ENCODE results near the gene HOXB9.
A peak's percentile ranks its signal among the peaks of the same experiment; 100 is the strongest.

The HOXB9 gene

GRCh38 chr17:48587276-48588073 lies 38.7 kb downstream of the HOXB9 start:
- DNase-seq (ENCODE audit: low read depth in 2 of 2): no peak

DNA sequence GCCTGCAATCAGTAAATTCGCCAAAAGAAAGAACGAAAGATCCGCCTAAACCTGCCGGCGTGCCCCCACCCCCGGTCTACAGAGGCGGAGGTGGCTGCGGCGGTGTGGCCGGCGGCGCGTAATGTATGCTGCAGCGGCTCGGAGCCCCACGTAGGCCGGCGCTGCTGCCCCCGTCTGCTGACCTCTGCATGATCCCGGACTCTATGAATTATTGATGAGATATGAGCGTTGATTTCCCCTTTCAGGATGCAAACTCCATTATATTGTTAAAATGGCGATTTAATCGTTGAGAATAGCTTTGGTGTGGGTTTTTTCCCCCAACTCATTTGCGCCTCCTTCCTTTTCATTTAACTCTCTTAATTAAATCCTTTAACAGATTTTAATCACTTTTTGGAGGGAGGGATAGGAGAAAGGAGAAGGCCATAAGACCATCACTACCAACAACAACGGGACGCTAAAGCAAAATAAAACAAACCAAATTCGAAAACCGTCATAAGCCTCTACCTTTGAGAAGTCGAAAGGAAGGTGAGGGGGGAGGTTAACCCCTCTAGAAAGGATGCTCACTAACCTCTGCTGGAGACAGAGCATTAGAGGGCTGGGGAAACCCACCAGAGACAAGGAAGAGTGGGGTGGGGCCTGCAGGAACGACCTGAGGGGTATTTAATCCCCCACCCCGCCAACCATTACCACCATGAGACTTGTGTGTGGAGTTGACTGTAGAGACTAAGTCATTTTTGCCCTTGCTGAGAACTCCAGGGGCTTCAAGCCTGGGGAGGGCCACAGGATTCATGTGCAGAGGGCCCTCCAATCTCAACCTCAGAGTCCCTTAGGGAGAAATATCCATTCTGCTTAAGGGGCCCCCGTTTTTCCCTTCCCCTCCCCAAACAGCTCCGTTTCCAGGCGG lies 39.6 kb downstream of the HOXB9 start:
- no peak for DNase-seq (ENCODE audit: low read depth in 2 of 2)

DNA sequence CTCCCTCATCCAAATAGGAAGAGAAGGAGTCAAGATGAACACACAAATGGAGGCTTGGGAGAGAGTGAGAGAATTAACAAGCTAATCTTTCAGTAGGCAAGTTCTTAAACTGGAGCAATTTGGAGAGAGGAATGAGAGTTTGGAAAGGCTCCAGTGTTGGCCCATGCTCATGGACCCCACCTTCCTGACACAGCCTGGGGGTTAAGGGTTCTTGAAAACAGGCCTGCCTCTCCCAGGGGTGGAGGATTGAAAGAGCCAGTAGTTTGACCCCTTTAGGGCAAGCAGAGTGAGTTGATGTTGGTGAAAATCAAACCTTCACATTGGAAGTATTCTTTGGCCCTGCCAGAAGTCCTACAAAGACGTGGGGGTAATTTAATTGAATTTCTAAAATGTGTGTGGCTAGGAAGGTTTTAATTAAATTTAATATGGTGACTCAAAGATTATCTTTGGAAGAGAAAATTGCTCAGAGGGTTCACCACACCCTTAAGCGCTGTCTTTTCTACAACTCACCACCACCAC lies 41.9 kb downstream of the HOXB9 start:
- DNase-seq (ENCODE audit: low read depth in 2 of 2): no peak

GRCh38 chr17:48583708-48584222 lies 42.4 kb downstream of the HOXB9 start:
- DNase-seq (ENCODE audit: low read depth in 2 of 2): no peak

DNA sequence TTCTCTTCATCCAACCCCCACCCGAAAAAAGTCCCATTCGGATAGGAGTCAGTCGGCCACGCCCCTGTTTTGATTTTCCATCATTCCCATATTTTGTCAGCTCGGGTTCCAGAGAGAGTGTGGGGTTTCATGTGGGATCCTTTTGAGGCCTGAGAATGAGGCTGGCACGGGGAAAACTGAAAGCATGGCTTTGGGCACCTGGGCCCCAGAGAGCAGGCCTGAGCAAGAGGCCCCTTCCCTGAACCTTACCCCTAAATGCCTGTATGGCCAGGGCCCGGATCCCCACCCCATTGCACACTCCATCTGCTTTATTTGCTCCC lies 43.4 kb downstream of the HOXB9 start:
- no peak for DNase-seq (ENCODE audit: low read depth in 2 of 2)

DNA sequence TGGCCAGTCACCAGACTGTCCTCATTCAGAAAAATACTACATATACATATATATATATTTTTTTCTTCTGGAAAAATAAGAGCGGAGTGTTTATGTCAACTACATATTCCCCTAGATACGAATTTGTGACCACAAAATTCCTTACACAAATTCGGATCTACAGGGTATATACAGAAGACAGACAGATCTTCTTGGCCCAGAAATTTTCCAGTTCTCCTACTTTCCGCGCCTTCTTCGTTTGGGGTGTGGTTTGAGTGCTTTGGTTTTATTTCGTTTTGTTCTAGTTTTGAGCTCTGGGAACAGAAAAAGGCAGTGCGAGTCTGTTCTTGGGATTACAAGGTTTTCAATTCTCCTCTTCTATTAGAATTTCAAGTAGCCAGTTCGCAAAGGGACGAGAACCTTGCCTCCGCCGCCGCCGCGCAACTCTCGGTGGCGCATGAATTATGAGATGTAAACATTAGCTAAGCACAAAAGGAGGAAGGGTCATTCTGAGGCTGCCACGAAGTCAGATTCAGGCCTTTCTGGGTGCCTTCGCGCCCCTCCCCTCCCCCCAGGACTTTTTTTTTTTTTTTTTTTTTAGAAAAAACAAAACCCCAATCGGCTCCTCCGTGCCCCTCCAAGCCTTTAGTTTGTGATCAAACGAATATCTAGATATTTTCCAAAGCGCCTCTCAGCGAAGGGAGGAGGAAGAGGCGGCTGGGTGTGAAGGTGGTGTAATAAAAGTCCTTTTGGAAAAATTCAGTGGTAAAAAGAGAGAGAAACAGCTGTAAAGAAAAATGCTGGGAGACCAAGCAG lies 46.2 kb downstream of the HOXB9 start:
- DNase-seq (ENCODE audit: low read depth in 2 of 2): no peak

GRCh38 chr17:48579471-48579759 lies 46.7 kb downstream of the HOXB9 start:
- DNase-seq (ENCODE audit: low read depth in 2 of 2): no peak

- DNase-seq (ENCODE audit: low read depth in 2 of 2): no peak
Observed at GRCh38 chr17:48578616-48579470, 47.3 kb downstream of the HOXB9 start.

DNA sequence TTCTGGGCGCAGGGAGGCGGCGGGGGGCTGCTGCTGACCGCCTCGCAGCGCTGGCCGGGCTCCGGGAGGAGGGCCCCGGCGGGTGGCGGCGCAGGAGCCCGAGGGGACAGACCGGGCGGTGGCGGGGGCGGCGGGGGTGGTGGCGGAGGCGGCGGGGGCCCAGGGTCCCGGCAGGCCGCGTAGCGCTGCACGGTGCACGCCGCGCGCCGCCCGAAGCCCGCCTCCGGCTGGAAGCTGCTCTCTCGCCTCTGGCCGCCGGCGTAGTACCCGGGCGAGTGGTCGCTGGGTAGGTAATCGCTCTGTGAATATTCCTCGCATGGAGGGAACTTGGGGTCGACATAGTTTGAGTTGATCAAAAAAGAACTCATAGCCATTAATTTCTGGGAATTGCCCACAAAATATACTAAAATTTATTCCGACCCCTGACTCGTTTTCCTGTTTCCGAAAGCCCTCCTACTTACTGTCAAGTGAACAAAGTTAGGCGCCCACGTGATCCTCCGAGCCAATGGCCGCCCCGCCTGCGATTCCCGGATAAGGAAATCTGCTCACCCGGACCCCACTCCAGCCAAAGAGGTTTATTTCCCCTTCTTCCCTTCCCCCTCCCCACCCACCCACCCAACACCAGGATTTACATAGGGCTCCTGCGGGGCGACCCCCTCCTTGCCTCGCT lies 48.1 kb downstream of the HOXB9 start, which contains the start of gene HOXB4:
HOXB4 (minus strand) TSS at position 405 of the 670 bp plus-strand sequence; CDS start at position 374, 31 bp downstream.
- DNase-seq (ENCODE audit: low read depth in 2 of 2): peak in 1 of 2 donors; percentile 30

GRCh38 chr17:48577330-48577945 lies 48.7 kb downstream of the HOXB9 start:
- no peak for DNase-seq (ENCODE audit: low read depth in 2 of 2)

- no peak for DNase-seq (ENCODE audit: low read depth in 2 of 2)
Observed at GRCh38 chr17:48576479-48577309, 49.5 kb downstream of the HOXB9 start.

- no peak for DNase-seq (ENCODE audit: low read depth in 2 of 2)
Observed at GRCh38 chr17:48575673-48576478, 50.3 kb downstream of the HOXB9 start.

- no peak for DNase-seq (ENCODE audit: low read depth in 2 of 2)
Observed at GRCh38 chr17:48575066-48575582, 51.0 kb downstream of the HOXB9 start.

GRCh38 chr17:48574505-48575065 lies 51.6 kb downstream of the HOXB9 start:
- no peak for DNase-seq (ENCODE audit: low read depth in 2 of 2)

DNA sequence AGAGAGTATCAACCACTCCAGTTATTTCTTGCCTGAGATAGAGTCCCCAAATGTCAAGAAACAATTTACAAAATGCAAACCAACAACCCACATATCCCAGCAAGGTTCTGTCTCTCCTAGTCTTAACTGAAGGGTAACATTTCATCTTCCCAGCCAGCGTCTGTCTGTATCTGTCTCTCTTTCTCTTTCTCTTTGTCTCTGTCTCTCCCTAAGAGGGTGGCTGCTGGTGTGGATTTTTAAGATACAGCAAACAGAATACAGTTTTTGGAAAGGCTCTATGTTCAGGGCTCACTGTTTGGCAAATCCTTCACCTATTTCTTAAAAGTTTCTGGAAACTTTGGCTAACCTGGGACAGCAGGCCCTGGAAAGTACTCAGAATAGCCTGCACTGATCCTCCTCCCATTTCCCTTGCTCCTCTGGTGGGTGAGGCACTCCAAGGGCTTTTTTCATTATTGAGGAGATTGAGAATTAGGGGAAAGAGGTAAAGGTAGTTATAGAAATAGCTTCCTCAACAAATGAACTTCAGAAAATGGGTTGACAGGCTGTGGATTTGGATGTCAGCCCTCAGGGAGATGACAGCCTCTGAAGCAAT lies 54.2 kb downstream of the HOXB9 start:
- no peak for DNase-seq (ENCODE audit: low read depth in 2 of 2)
